Gastrocnemius medialis (tissue), 4 donors: Measurements from ENCODE around the gene DCP1B.

ENCODE experiments used
- CTCF ChIP-seq, 5 experiments: fragments of 450-650 bp in 3 of 5; fragments of 200-600 bp in 2 of 5; sonication (generic) in 2 of 5; IDR thresholded peaks in 4 of 5; conservative IDR thresholded peaks in 1 of 5; 1 replicate in 4 of 5; 2 replicates in 1 of 5; pipeline ENCODE4 v1.5.1; 2016 to 2019; ENCODE audit warnings: antibody characterized with exemption in 5 of 5, mild to moderate bottlenecking in 3 of 5, moderate library complexity in 3 of 5
- POLR2A ChIP-seq, 2 donors: fragments of 450-650 bp; IDR thresholded peaks; one replicate each; pipeline ENCODE4 v1.6.1; 2017; ENCODE audit warnings: antibody characterized with exemption in 2 of 2, mild to moderate bottlenecking in 2 of 2, moderate library complexity in 2 of 2

DNA sequence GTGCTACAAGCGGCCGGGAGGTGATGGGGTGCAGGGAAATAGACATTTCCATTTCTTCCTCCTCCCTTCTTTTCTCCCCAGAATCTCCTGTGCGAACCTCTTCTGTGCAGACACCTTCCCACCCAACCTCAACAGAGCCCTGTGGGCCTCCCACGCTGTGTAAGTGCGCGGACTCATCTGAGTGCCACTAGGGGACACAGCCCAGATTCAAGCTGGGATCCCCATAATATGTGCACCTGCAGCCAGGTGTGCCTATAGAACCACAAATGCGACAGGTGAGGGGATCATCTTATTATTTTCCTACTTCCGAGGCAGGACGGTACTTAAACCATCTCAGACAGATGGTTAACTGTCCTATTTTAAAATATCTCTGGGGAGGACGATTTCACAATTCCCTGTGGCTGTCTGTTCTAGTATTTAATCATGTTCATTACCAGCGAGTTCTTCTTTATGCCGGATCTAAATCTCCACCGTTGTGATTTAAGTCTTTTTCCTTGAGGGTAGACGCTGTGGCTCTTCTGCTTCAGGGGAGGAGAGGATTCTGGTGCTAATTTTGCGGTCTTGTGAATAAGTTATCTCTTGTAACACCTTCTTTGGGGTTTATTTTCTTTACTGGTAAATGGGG lies 31.3 kb upstream of the DCP1B start:
- TF ChIP-seq CTCF (IDR thresholded peaks at IDR 0.05 in 4 of 5, conservative IDR thresholded peaks at IDR 0.05 in 1 of 5) (no peak), POLR2A (IDR thresholded peaks at IDR 0.05) (no peak)
